Mammary epithelial cell (primary cell): Measurements from ENCODE around the gene KCNE4.

Experiments used
- CTCF ChIP-seq, 2 donors: IDR thresholded peaks in 1 of 2; conservative IDR thresholded peaks in 1 of 2; 2 replicates each; pipeline ENCODE4 v1.5.1; 2011 to 2012; ENCODE audit warnings: inconsistent platforms in 2 of 2, low read length in 2 of 2, mild to moderate bottlenecking in 2 of 2, control low read depth in 1 of 2, low read depth in 1 of 2; ENCODE audit not compliant: insufficient read depth in 1 of 2; ENCODE audit errors: extremely low read depth in 1 of 2
- EZH2 ChIP-seq: IDR thresholded peaks from 2 replicates; pipeline ENCODE4 v1.6.1; 2012; ENCODE audit warnings: low read length, inconsistent platforms, borderline replicate concordance

GRCh38 chr2:223040527-223040926, 11.5 kb upstream of the KCNE4 start:
- TF ChIP-seq CTCF (conservative IDR thresholded peaks at IDR 0.05 in 1 of 2, IDR thresholded peaks at IDR 0.05 in 1 of 2; ENCODE audit: extremely low read depth in 1 of 2, insufficient read depth in 1 of 2, low read depth in 1 of 2, low read length in 2 of 2), result no peak
- no peak for TF ChIP-seq EZH2
